ENCODE measurements around the gene RFLNA. TPM values are rescaled to one million over a fixed set of nuclear protein-coding genes. Genes with fewer than 3 reads are reported as not detected.

RFLNA gene
- total and polyA plus RNA-seq, 8 donors = 18.2 to 294 (median 75.8) TPM

GRCh38 chr12:124304314-124304790 lies 9.5 kb downstream of the RFLNA start:
- peaks cover 5 to 88% (median 16%) of the 10 kb centered on the region in 4 donors for H3K4me1 ChIP-seq
- no peak for DNase-seq
- no peaks in the 10 kb centered on the region for H3K9me3 ChIP-seq
- no peak for TF ChIP-seq EP300 (IDR thresholded peaks at IDR 0.05)
- TF ChIP-seq CTCF (IDR thresholded peaks at IDR 0.05) = no peak
- TF ChIP-seq POLR2A (IDR thresholded peaks at IDR 0.05) = no peak
- TF ChIP-seq POLR2AphosphoS5 (IDR thresholded peaks at IDR 0.05) = no peak
- no peak overlapping the region for H3K4me3 ChIP-seq
- no peak overlapping the region for H3K27ac ChIP-seq
- intact Hi-C loops (cut with DNase I; ENCODE audit: low total_unique reads) = no loop called here
- 88 to 95% (median 94%) methylated on average over 20 of the region's 20 CpGs for WGBS, 5 donors
- H3K36me3 ChIP-seq = peaks cover 0 to 31% (median 10%) of the 10 kb centered on the region in 4 donors
- H3K27me3 ChIP-seq = no peaks in the 10 kb centered on the region

GRCh38 chr12:124305136-124305535 lies 10.2 kb downstream of the RFLNA start:
- intact Hi-C loops (cut with DNase I; ENCODE audit: low total_unique reads) = no loop called here

GRCh38 chr12:124305776-124306685 lies 11.1 kb downstream of the RFLNA start:
- Histone ChIP-seq H3K36me3 (peaks cover 0 to 37% (median 9%) of the 10 kb centered on the region in 4 donors), H3K27me3 (no peaks in the 10 kb centered on the region), H3K27ac (no peak overlapping the region), H3K4me1 (peaks cover 5 to 77% (median 18%) of the 10 kb centered on the region in 4 donors), H3K9me3 (no peaks in the 10 kb centered on the region), H3K4me3 (no peak overlapping the region)
- 82 to 89% (median 85%) methylated on average over 20 to 24 of the region's 24 CpGs for WGBS, 5 donors
- TF ChIP-seq POLR2A (IDR thresholded peaks at IDR 0.05) = no peak
- no peak for TF ChIP-seq EP300 (IDR thresholded peaks at IDR 0.05)
- no peak for TF ChIP-seq CTCF (IDR thresholded peaks at IDR 0.05)
- no peak for TF ChIP-seq POLR2AphosphoS5 (IDR thresholded peaks at IDR 0.05)
- intact Hi-C loops (cut with DNase I; ENCODE audit: low total_unique reads) = no loop called here
- no peak for DNase-seq

More at GRCh38 chr12:124305136-124305535, 10.2 kb downstream of the RFLNA start:
- Histone ChIP-seq H3K27ac (no peak overlapping the region), H3K4me1 (peaks cover 5 to 84% (median 16%) of the 10 kb centered on the region in 4 donors), H3K9me3 (no peaks in the 10 kb centered on the region), H3K4me3 (no peak overlapping the region), H3K36me3 (peaks cover 0 to 31% (median 10%) of the 10 kb centered on the region in 4 donors), H3K27me3 (no peaks in the 10 kb centered on the region)
- WGBS, 5 donors = 49 to 68% (median 58%) methylated on average over 10 of the region's 10 CpGs
- no peak for DNase-seq
- TF ChIP-seq EP300 (IDR thresholded peaks at IDR 0.05) (no peak), CTCF (IDR thresholded peaks at IDR 0.05) (no peak), POLR2A (IDR thresholded peaks at IDR 0.05) (no peak), POLR2AphosphoS5 (IDR thresholded peaks at IDR 0.05) (no peak)

- Histone ChIP-seq H3K27me3 (no peaks in the 10 kb centered on the region), H3K27ac (no peak overlapping the region), H3K9me3 (no peaks in the 10 kb centered on the region), H3K36me3 (peaks cover 0 to 32% (median 8%) of the 10 kb centered on the region in 4 donors), H3K4me1 (peaks cover 5 to 68% (median 16%) of the 10 kb centered on the region in 4 donors), H3K4me3 (no peak overlapping the region)
- DNase-seq = no peak
- TF ChIP-seq EP300 (IDR thresholded peaks at IDR 0.05) (no peak), POLR2A (IDR thresholded peaks at IDR 0.05) (no peak), POLR2AphosphoS5 (IDR thresholded peaks at IDR 0.05) (no peak), CTCF (IDR thresholded peaks at IDR 0.05) (no peak)
- 84 to 86% (median 85%) methylated on average over 22 to 28 of the region's 28 CpGs for WGBS, 5 donors
- intact Hi-C loops (cut with DNase I; ENCODE audit: low total_unique reads) = no loop called here
Measured at GRCh38 chr12:124306686-124307555, 12.0 kb downstream of the RFLNA start.
